Dedifferentiated amniotic fluid mesenchymal stem cell (primary cell): ENCODE measurements around the gene RRP12.

ENCODE experiments used
- DNase-seq: peaks from one replicate; pipeline ENCODE4 v3.0.0-alpha.2; 2016; ENCODE audit errors: extremely low spot score

RRP12 gene

DNA sequence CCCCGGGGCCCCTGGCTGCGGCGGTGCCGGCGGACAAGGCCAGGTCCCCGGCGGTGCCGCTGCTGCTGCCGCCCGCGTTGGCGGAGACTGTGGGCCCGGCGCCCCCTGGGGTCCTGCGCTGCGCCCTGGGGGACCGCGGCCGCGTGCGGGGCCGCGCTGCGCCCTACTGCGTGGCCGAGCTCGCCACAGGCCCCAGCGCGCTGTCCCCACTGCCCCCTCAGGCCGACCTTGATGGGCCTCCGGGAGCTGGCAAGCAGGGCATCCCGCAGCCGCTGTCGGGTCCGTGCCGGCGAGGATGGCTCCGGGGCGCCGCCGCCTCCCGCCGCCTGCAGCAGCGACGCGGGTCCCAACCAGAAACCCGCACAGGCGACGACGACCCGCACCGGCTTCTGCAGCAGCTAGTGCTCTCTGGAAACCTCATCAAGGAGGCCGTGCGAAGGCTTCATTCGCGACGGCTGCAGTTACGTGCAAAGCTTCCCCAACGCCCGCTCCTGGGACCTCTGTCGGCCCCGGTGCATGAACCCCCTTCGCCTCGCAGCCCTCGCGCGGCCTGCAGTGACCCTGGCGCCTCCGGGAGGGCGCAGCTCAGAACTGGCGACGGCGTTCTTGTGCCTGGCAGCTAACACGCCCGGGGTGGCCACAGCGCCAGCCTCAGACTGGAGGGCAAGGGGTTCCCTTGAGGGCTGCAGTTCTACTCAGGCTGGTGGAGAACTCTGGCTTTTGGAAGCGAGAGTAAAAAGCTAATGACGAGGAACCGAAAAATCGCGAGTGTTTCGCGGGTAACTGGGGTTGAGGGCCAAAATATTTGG lies 81.3 kb downstream of the RRP12 start:
- DNase-seq: no peak

DNA sequence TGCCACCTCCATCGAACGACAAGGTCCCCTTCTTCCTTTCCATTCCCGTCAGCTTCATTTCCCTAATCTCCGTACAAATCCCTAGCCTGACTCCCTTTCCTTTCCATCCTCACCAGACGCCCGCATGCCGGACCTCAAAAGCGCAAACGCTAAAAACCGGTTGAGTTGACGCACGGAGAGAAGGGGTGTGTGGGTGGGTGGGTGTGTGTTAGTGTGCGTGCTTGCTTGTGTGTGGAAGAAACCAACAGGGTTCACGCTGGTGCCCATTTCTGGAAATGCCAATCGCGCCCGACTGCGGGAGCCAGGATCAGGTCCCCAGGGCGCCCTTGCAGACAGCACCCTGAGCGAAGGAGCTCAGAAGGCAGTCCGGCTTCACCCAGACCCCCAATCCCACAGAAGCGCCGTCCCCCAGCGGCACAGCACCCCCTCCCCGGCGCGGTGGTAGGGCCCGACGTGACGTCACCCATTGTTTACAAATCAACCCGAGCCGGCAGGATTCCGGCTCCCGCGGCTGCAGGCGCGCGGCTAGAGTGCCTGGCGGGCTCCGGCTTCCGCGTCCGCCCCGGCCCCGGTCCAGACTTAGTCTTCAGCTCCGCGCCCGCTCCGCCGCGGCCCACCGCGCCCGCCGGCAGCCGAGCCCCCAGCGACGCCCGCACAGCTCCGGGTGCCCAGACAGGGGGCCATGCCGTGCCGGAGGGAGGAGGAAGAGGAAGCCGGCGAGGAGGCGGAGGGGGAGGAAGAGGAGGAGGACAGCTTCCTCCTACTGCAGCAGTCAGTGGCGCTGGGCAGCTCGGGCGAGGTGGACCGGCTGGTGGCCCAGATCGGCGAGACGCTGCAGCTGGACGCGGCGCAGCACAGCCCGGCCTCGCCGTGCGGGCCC lies 82.1 kb downstream of the RRP12 start, which contains the start of gene FRAT1:
Gene FRAT1, plus strand, starts transcription at position 500 of the 880 bp plus-strand sequence. Its CDS starts 183 bp downstream, at position 683.
- DNase-seq: peak; percentile 82

DNA sequence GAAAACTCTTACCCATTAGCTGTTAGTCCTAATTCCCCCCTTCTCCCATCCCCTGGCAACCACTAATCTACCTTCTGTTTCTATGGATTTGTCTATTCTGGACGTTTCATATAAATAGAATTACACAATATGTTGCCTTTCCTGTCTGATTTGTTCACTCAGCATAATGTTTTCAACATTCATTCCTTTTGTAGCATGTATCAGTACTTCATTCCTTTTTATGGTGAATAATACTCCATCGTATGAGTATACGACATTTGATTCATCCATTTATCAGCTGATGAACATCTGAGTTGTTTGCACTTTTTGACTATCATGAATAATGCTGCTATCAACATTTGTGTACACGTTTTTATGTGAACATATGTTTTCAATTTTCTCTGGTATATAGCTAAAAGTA lies 86.5 kb downstream of the RRP12 start:
- DNase-seq: no peak

GRCh38 chr10:97312897-97313296 lies 88.2 kb downstream of the RRP12 start:
- no peak for DNase-seq

DNA sequence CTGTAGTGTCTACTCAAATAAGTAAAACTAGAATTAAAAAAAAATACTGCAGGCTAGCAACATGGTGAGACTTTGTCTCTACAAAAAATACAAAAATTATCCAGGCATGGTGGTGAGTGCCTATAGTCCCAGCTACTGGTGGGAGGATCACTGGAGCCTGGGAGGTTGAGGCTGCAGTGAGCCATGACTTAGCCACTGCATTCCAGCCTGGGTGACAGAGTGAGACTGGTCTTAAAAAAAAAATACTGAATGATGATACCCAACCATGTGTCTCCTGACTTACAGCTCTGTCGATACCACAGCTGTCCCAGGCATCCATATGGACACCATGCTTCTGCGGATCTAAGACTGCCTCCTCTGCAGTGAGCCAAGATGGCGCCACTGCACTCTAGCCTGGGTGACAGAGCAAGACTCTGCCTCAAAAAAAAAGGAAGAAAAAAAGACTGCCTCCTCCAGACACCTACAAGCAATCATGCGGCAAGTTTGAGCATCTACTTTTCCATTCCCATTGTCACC lies 90.0 kb downstream of the RRP12 start:
- no peak for DNase-seq

GRCh38 chr10:97307866-97308780 lies 93.0 kb downstream of the RRP12 start:
- no peak for DNase-seq

GRCh38 chr10:97307441-97307840 lies 93.7 kb downstream of the RRP12 start:
- no peak for DNase-seq
